ENCODE data around the gene TECPR1. TPM values are rescaled to one million over a fixed set of nuclear protein-coding genes. Genes with fewer than 3 reads are reported as not detected.

Gene TECPR1
- polyA plus RNA-seq, 1 donor from 2014 or later, result 28.8 TPM

DNA sequence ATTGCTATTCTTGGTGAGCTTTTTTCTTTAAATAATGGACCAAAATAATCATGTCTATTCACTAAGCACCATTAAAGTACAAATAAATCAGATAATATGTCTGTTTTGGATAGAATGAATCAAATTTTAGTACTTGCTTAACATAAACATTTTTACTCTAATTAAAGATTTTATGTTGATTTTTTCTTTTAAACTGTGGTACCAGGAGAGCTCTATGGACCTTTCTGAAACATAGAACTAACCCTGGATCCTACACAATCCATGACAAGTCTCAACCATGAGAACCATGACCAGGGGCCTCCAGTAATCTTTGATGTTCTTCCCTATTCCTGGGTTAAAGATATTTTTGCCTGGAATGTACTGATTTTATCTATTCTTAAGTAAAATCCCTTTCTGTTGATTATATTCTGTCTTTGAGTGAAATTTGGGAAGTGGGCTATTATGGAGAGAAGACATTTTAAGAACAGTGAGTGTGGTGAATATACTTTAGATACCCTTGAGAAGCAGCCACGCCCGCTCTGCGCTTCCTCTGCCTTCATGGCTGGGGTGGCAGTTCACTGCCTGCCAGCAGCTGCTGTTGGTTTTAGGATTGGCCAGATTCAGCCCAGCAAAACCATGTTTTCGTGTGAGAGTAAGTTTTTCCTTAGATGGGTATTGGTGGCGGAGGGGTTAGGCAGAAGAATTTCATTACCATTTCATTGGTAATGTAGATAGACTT is 83.0 kb downstream of the TECPR1 start:
- Mint-ChIP-seq H3K27ac (no peak overlapping the region), H3K27me3 (no peaks in the 10 kb centered on the region), H3K36me3 (peaks cover 5% of the 10 kb centered on the region), H3K4me1 (peaks cover 3 to 4% (median 4%) of the 10 kb centered on the region in 3 donors), H3K4me3 (no peak overlapping the region), H3K9me3 (no peaks in the 10 kb centered on the region)

DNA sequence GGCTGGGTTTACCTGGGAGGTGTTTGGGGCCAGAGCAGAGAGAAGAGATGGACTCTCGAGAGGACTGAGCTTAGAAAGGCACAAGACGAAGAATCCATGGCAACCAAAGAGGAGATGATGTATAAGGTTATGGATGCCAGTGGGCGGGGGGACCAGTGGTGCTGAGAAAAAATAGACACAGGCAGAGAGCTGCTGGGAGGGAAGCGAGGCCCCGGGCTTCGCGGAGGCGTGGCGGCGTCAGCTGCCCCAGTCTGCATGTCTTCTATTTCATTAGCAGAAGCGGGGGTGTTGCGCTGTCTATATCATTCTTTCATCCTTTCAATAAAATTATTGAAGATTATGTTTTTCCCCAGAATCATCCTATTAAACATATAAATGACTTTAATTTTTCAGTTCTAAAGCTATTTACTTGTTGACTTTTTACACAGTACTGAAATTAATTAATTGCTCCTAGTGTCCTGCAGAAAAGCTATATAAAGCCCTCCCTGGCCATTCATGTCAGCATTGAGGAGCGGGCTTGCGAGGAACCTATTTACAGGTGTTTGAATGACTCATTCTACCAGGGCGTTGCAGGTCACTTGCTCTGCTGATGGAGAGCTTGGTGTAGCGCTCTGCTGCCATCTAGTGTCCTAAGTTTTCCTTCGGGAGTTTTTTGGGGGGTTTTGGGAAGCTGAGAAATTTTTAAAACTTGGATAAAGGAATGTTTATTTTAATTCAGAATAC is 83.7 kb downstream of the TECPR1 start:
- Mint-ChIP-seq H3K27me3 (no peaks in the 10 kb centered on the region), H3K36me3 (peaks cover 5% of the 10 kb centered on the region), H3K4me1 (peaks cover 3 to 4% (median 4%) of the 10 kb centered on the region in 3 donors), H3K4me3 (no peak overlapping the region), H3K27ac (no peak overlapping the region), H3K9me3 (no peaks in the 10 kb centered on the region)

DNA sequence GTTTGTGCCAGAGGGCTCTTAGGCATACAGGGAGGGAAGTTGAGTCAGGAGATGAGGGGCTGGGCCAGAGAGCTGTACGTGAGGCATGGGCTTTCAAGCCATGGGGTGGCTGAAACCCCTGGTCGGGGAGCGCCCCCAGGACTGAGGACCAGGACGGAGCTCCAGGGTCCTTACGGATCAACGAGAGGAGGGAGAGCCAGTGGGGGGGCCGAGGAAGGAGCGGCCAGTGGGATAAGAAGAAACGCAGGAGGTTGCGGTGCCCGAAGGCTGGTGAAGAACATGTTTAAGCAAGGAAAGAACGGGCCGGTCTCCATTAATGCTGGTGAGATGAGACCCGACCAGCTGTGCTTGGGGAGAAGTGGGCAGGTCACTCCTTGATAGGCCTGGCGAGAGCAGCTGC is 84.4 kb downstream of the TECPR1 start:
- Mint-ChIP-seq H3K4me1 (peaks cover 6 to 9% (median 7%) of the 10 kb centered on the region in 3 donors), H3K36me3 (peaks cover 5% of the 10 kb centered on the region), H3K27ac (no peak overlapping the region), H3K9me3 (no peaks in the 10 kb centered on the region), H3K4me3 (no peak overlapping the region), H3K27me3 (no peaks in the 10 kb centered on the region)

DNA sequence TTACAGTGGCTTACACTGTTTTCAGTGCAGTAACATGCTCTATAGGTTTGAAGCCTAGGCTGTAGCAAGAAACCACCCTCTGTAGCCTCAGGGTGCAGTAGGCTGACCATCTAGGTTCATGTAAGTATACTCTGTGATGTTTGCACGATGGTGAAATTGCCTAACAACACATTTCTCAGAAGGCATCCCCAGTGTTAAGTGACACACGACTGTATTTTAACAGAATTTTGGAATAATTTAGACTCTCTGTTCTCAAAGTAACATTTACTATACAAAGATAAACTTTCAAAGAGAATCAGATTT is 85.4 kb downstream of the TECPR1 start:
- Mint-ChIP-seq H3K4me3 (no peak overlapping the region), H3K27me3 (no peaks in the 10 kb centered on the region), H3K4me1 (peaks cover 7 to 12% (median 8%) of the 10 kb centered on the region in 3 donors), H3K36me3 (peaks cover 1% of the 10 kb centered on the region), H3K9me3 (no peaks in the 10 kb centered on the region), H3K27ac (no peak overlapping the region)

DNA sequence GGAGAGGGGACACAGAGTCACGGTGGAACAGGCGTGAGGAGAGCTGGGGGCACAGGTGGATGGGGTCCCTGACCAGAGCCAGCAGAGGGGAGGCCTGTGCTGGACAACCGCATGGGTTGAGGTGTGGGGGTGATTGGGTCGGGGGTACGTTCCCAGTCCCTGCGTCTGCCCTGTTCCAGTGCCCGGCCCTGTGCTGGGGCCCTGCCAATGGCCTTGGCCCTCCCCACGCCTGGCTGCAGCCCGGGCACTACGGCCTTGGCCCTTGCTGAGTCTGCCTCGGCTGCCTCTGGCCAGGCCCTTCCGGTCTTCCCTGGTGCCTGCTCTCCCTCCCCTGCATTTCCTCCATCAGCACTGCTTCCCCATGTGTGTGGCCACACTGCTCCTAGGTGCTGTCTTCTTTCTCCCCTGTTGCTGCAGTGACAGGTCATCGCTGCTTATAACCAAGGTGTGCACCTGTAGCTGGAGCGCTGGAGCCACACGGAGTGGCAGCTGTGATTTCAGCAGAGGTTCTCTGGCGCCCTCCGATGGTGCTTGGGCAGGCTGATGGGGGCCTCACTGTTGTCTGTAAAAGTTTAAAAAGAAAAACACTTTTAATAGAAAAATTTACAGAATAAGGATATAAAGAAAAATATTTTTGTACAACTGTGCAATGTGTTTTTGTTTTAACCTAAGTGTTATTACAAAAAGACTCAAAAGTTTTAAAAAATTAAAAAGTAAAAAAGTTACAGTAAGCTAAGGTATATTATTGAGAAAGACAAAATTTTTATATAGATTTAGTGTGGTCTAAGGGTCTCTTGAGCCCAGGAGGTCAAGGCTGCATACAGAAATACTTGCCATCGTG is 86.0 kb downstream of the TECPR1 start:
- Mint-ChIP-seq H3K4me1 (peaks cover 7 to 12% (median 8%) of the 10 kb centered on the region in 3 donors), H3K4me3 (no peak overlapping the region), H3K27ac (no peak overlapping the region), H3K27me3 (no peaks in the 10 kb centered on the region), H3K36me3 (peaks cover 1% of the 10 kb centered on the region), H3K9me3 (no peaks in the 10 kb centered on the region)

Other genes with a start within 250 kb of the TECPR1 start
- 1.6 TPM for gene LMTK2, start 145.4 kb downstream of the TECPR1 start, polyA plus RNA-seq
- gene BHLHA15, start 40.8 kb downstream of the TECPR1 start, polyA plus RNA-seq, result 5.3 TPM
- 16.6 TPM for gene BRI3, start 29.5 kb upstream of the TECPR1 start, polyA plus RNA-seq
- 0.49 TPM for gene BAIAP2L1, start 148.9 kb upstream of the TECPR1 start, polyA plus RNA-seq

Measured in IgD-negative memory B cell (primary cell).